IMR-90 (cell line): Measurements from ENCODE around the gene EGLN1. TPM values are rescaled to one million over a fixed set of nuclear protein-coding genes. Genes with fewer than 3 reads are reported as not detected.

Experiments
- ATAC-seq: fragments of 200-7000 bp; cut with Tn5 transposase; 2 replicates; pipeline ENCODE4 v1.9.1; 2020; ENCODE audit warnings: low read depth, mild to moderate bottlenecking, moderate library complexity
- BruUV-seq: library from RNA; stranded (reverse); fragments of 400-500 nt; replicated peaks from 2 replicates; lab custom pipeline; 2021; lab: Mats Ljungman, UMichigan
- CTCF ChIA-PET: fragments of 300-600 bp; formaldehyde crosslinking; extraction: SDS; loops from one replicate; lab custom pipeline; 2021; ENCODE audit warnings: antibody characterized with exemption; lab: Yijun Ruan, JAX
- POLR2A ChIA-PET: fragments of 300-600 bp; sonication (Branson Sonifier 250); formaldehyde crosslinking; loops from one replicate; lab custom pipeline; 2022; ENCODE audit warnings: antibody characterized with exemption; ENCODE audit not compliant: unreplicated experiment; lab: Charles Lee
- DNase-seq: peaks from one replicate; pipeline ENCODE4 v3.0.0; 2013
- H2AFZ ChIP-seq: replicated peaks from 2 replicates; pipeline ENCODE3; 2013; ENCODE audit warnings: low read length, mild to moderate bottlenecking; ENCODE audit not compliant: poor library complexity
- H2AK5ac ChIP-seq: 2 replicates; pipeline ENCODE4 v1.6.1; 2013; ENCODE audit warnings: low read depth, low read length, inconsistent platforms
- H2AK9ac ChIP-seq: replicated peaks from 2 replicates; pipeline ENCODE3; 2013; ENCODE audit warnings: mild to moderate bottlenecking, low read depth, low read length, moderate library complexity; ENCODE audit not compliant: poor library complexity
- H2BK120ac ChIP-seq: 2 replicates; pipeline ENCODE4 v1.6.1; 2013; ENCODE audit warnings: low read depth, low read length, inconsistent platforms
- H2BK15ac ChIP-seq: 3 replicates; pipeline ENCODE4 v1.6.1; 2013; ENCODE audit warnings: low read depth, low read length, inconsistent platforms
- H2BK20ac ChIP-seq: 2 replicates; pipeline ENCODE4 v1.6.1; 2013; ENCODE audit warnings: low read depth, mild to moderate bottlenecking, inconsistent platforms, low read length, moderate library complexity
- H2BK5ac ChIP-seq: 2 replicates; pipeline ENCODE4 v1.6.1; 2013; ENCODE audit warnings: mild to moderate bottlenecking, low read depth, low read length, inconsistent platforms; ENCODE audit not compliant: poor library complexity, severe bottlenecking
- H3K14ac ChIP-seq: replicated peaks from 2 replicates; pipeline ENCODE4 v1.6.1; 2013; ENCODE audit warnings: low read depth, low read length, inconsistent platforms
- H3K18ac ChIP-seq: 2 replicates; pipeline ENCODE4 v1.6.1; 2013; ENCODE audit warnings: low read depth, low read length, control low read depth
- H3K23ac ChIP-seq: 2 replicates; pipeline ENCODE4 v1.6.1; 2013; ENCODE audit warnings: low read depth, low read length, inconsistent platforms
- H3K27ac ChIP-seq: 2 replicates; pipeline ENCODE4 v1.5.1; 2013; ENCODE audit warnings: mild to moderate bottlenecking, control low read depth, low read length; ENCODE audit not compliant: insufficient read depth
- H3K27me3 ChIP-seq: 2 replicates; pipeline ENCODE4 v1.6.1; 2013; ENCODE audit warnings: low read length; ENCODE audit not compliant: control insufficient read depth, insufficient read depth
- H3K36me3 ChIP-seq: 2 replicates; pipeline ENCODE4 v1.6.1; 2013; ENCODE audit warnings: low read length, mixed read lengths; ENCODE audit not compliant: control insufficient read depth, insufficient read depth
- H3K4ac ChIP-seq: 2 replicates; pipeline ENCODE4 v1.6.1; 2013; ENCODE audit warnings: low read depth, low read length, inconsistent platforms
- H3K4me1 ChIP-seq: 2 replicates; pipeline ENCODE4 v1.6.1; 2013; ENCODE audit warnings: low read length, mixed read lengths; ENCODE audit not compliant: control insufficient read depth, insufficient read depth
- H3K4me2 ChIP-seq: 2 replicates; pipeline ENCODE4 v1.6.1; 2013; ENCODE audit warnings: low read depth, mild to moderate bottlenecking, control low read depth, low read length, moderate library complexity
- H3K4me3 ChIP-seq: 2 replicates; pipeline ENCODE4 v1.5.1; 2013; ENCODE audit warnings: low read depth, mild to moderate bottlenecking, control low read depth, low read length, moderate library complexity; ENCODE audit not compliant: insufficient read depth
- H3K56ac ChIP-seq: 2 replicates; pipeline ENCODE4 v1.6.1; 2013; ENCODE audit warnings: low read length, inconsistent platforms; ENCODE audit not compliant: insufficient read depth; ENCODE audit errors: extremely low read depth
- H3K79me1 ChIP-seq, 2 experiments: 2 replicates each; pipeline ENCODE4 v1.6.1; 2013; ENCODE audit warnings: low read length in 2 of 2, inconsistent platforms in 1 of 2, low read depth in 1 of 2
- H3K9ac ChIP-seq: 2 replicates; pipeline ENCODE4 v1.6.1; 2013; ENCODE audit warnings: low read depth, low read length, control low read depth
- H3K9me1 ChIP-seq: 2 replicates; pipeline ENCODE4 v1.6.1; 2013; ENCODE audit warnings: low read length, inconsistent platforms; ENCODE audit not compliant: insufficient read depth
- H3K9me3 ChIP-seq: 2 replicates; pipeline ENCODE4 v1.6.1; 2013; ENCODE audit warnings: low read length; ENCODE audit not compliant: control insufficient read depth, insufficient read depth
- H4K20me1 ChIP-seq: 2 replicates; pipeline ENCODE4 v1.6.1; 2013; ENCODE audit warnings: low read length, inconsistent platforms; ENCODE audit not compliant: insufficient read depth
- H4K5ac ChIP-seq: 2 replicates; pipeline ENCODE4 v1.6.1; 2013; ENCODE audit warnings: mild to moderate bottlenecking, low read depth, low read length, control low read depth
- H4K8ac ChIP-seq, 2 experiments: 2 replicates each; pipeline ENCODE4 v1.6.1; 2013; ENCODE audit warnings: low read depth in 2 of 2, low read length in 2 of 2, control low read depth in 1 of 2, inconsistent platforms in 1 of 2
- H4K91ac ChIP-seq: 2 replicates; pipeline ENCODE4 v1.6.1; 2013; ENCODE audit warnings: low read depth, low read length, inconsistent platforms; ENCODE audit not compliant: insufficient read depth
- BHLHE40 ChIP-seq: fragments of 150-350 bp; IDR thresholded peaks from 2 replicates; pipeline ENCODE4 v1.6.1; 2016; ENCODE audit warnings: mild to moderate bottlenecking, low read depth, low read length
- CEBPB ChIP-seq: IDR thresholded peaks from 2 replicates; pipeline ENCODE4 v1.6.1; 2012; ENCODE audit warnings: low read depth, low read length, improper control_type of control experiment
- CHD1 ChIP-seq: IDR thresholded peaks from 2 replicates; pipeline ENCODE4 v1.6.1; 2012; ENCODE audit warnings: low read depth, low read length, improper control_type of control experiment
- CTCF ChIP-seq: conservative IDR thresholded peaks from 2 replicates; pipeline ENCODE4 v1.5.1; 2012; ENCODE audit warnings: mild to moderate bottlenecking, low read depth, low read length, improper control_type of control experiment
- FOS ChIP-seq: fragments of 150-350 bp; IDR thresholded peaks from 2 replicates; pipeline ENCODE4 v1.6.1; 2016; ENCODE audit warnings: low read depth, low read length
- MAFK ChIP-seq: IDR thresholded peaks from 2 replicates; pipeline ENCODE4 v1.6.1; 2012; ENCODE audit warnings: low read depth, low read length, improper control_type of control experiment
- MAZ ChIP-seq: IDR thresholded peaks from 2 replicates; pipeline ENCODE4 v1.6.1; 2012; ENCODE audit warnings: low read depth, mild to moderate bottlenecking, low read length, improper control_type of control experiment, moderate library complexity, borderline replicate concordance
- MXI1 ChIP-seq: IDR thresholded peaks from 2 replicates; pipeline ENCODE4 v1.6.1; 2012; ENCODE audit warnings: low read depth, mild to moderate bottlenecking, low read length, moderate library complexity, borderline replicate concordance
- NFE2L2 ChIP-seq: fragments of 150-350 bp; IDR thresholded peaks from 2 replicates; pipeline ENCODE4 v1.6.1; 2016; ENCODE audit warnings: low read depth, mild to moderate bottlenecking, low read length
- POLR2A ChIP-seq: IDR thresholded peaks from 2 replicates; pipeline ENCODE4 v1.6.1; 2012; ENCODE audit warnings: mild to moderate bottlenecking, low read depth, low read length
- RAD21 ChIP-seq: IDR thresholded peaks from 2 replicates; pipeline ENCODE4 v1.6.1; 2012; ENCODE audit warnings: low read length, improper control_type of control experiment
- RCOR1 ChIP-seq: IDR thresholded peaks from 2 replicates; pipeline ENCODE4 v1.6.1; 2012; ENCODE audit warnings: mild to moderate bottlenecking, low read length, improper control_type of control experiment; ENCODE audit not compliant: insufficient replicate concordance
- RFX5 ChIP-seq: IDR thresholded peaks from 2 replicates; pipeline ENCODE4 v1.8.0; 2012; ENCODE audit warnings: low read depth, mild to moderate bottlenecking, low read length, moderate library complexity
- SMC3 ChIP-seq: fragments of 150-350 bp; IDR thresholded peaks from 2 replicates; pipeline ENCODE4 v1.6.1; 2016; ENCODE audit warnings: low read depth, mild to moderate bottlenecking, antibody characterized with exemption, low read length, moderate library complexity
- WGBS, 2 experiments: methylation state at CpG; one replicate each; pipeline versions ENCODE4 v1.1.5 to v1.1.7; 2013; ENCODE audit warnings: missing lambda C conversion rate in 2 of 2; ENCODE audit not compliant: insufficient read length in 1 of 2; ENCODE audit errors: extremely low coverage in 2 of 2; 5-methylcytosine and 5-hydroxymethylcytosine counted together
- dilution Hi-C: fragments of 300-500 bp; cut with HindIII; formaldehyde crosslinking; loops from one replicate; pipeline ENCODE4 v1.14.3; 2018; ENCODE audit warnings: low sequenced_read_pairs; ENCODE audit not compliant: unreplicated experiment
- in situ Hi-C: fragments of 300-500 bp; cut with MboI; formaldehyde crosslinking; loops from 3 replicates; pipeline ENCODE4 v1.14.3; 2019; ENCODE audit warnings: low sequenced_read_pairs, inconsistent platforms, mixed read lengths
- intact Hi-C: fragments of 100-400 bp; cut with micrococcal nuclease; formaldehyde crosslinking; loops from 2 replicates; pipeline ENCODE4 v1.10.0; 2022
- polyA plus RNA-seq, 3 experiments: library from polyadenylated mRNA; depleted of rRNA; stranded (reverse); fragments of >200 nt; gene quantifications; 2 replicates each; pipeline ENCODE4 v1.2.3, GENCODE V29; 2012; ENCODE audit warnings: low replicate concordance in 1 of 3
- total RNA-seq: library from RNA; depleted of rRNA; stranded (reverse); fragments of >200 nt; gene quantifications from 2 replicates; pipeline ENCODE4 v1.2.3, GENCODE V29; 2012
- TF ChIP-seq, protein P1 (sequence below): fragments of 150-350 bp; IDR thresholded peaks from 2 replicates; pipeline ENCODE4 v1.6.1; 2017; ENCODE audit warnings: mild to moderate bottlenecking, antibody characterized with exemption, low read length, low read depth
- TF ChIP-seq, protein P2 (sequence below): fragments of 150-350 bp; IDR thresholded peaks from 2 replicates; pipeline ENCODE4 v1.6.1; 2016; ENCODE audit warnings: low read depth, mild to moderate bottlenecking, low read length, moderate library complexity, borderline replicate concordance

Gene EGLN1
- total and polyA plus RNA-seq, 2 of the 4 experiments (the other 2 are of a cell fraction), result 25.7 to 26.9 TPM

DNA sequence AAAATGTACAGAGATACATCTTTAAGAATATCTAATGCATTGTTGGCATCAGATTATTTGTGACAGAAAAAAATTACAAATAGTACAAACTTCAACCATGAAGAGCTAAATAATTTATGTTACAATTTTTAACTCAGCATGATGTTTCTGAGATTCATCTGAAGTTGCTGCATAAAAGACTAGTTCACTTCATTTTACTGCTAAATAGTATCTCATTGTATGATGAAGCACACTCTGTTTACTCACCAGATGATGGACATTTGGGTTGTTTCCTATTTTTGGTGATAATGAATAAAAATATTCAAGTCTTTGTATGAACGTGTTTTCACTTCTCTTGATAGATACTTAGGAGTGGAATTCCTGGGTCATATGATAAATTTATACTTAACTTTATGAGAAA lies 20.6 kb downstream of the EGLN1 start:
- H3K14ac ChIP-seq, result no peak overlapping the region
- H3K9me1 ChIP-seq, result no peaks in the 10 kb centered on the region
- dilution Hi-C loops (no loop called here), in situ Hi-C loops (no loop called here), intact Hi-C loops (no loop called here)
- H3K18ac ChIP-seq, result no peak overlapping the region
- TF ChIP-seq MAFK, result no peak
- TF ChIP-seq MXI1, result no peak
- TF ChIP-seq, protein P1, sequence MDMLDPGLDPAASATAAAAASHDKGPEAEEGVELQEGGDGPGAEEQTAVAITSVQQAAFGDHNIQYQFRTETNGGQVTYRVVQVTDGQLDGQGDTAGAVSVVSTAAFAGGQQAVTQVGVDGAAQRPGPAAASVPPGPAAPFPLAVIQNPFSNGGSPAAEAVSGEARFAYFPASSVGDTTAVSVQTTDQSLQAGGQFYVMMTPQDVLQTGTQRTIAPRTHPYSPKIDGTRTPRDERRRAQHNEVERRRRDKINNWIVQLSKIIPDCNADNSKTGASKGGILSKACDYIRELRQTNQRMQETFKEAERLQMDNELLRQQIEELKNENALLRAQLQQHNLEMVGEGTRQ, result no peak
- TF ChIP-seq MAZ, result no peak
- no peak for TF ChIP-seq RFX5
- TF ChIP-seq CHD1, result no peak
- TF ChIP-seq CEBPB, result no peak
- TF ChIP-seq, protein P2, sequence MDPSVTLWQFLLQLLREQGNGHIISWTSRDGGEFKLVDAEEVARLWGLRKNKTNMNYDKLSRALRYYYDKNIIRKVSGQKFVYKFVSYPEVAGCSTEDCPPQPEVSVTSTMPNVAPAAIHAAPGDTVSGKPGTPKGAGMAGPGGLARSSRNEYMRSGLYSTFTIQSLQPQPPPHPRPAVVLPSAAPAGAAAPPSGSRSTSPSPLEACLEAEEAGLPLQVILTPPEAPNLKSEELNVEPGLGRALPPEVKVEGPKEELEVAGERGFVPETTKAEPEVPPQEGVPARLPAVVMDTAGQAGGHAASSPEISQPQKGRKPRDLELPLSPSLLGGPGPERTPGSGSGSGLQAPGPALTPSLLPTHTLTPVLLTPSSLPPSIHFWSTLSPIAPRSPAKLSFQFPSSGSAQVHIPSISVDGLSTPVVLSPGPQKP, result no peak
- TF ChIP-seq NFE2L2, result no peak
- no peak for TF ChIP-seq SMC3
- TF ChIP-seq FOS, result no peak
- no peak for TF ChIP-seq POLR2A
- TF ChIP-seq RCOR1, result no peak
- no peak for TF ChIP-seq RAD21
- no peak for TF ChIP-seq BHLHE40
- no peak for TF ChIP-seq CTCF
- no peak for DNase-seq
- H4K5ac ChIP-seq, result no peak overlapping the region
- no peak overlapping the region for H3K4me2 ChIP-seq
- no peaks in the 10 kb centered on the region for H3K27me3 ChIP-seq
- H3K79me1 ChIP-seq, result peaks cover 17 to 55% of the 10 kb centered on the region in 2 experiments
- H2AK5ac ChIP-seq, result no peak overlapping the region
- no peak overlapping the region for H3K4me3 ChIP-seq
- H3K56ac ChIP-seq, result no peak overlapping the region
- no TSS peak for BruUV-seq
- H3K9me3 ChIP-seq, result no peaks in the 10 kb centered on the region
- H3K4ac ChIP-seq, result no peak overlapping the region
- H4K20me1 ChIP-seq, result peaks cover 32% of the 10 kb centered on the region
- H3K9ac ChIP-seq, result no peak overlapping the region
- no CpG with 5 or more reads among the region's 1 CpG for WGBS, 2 experiments
- no peak overlapping the region for H4K8ac ChIP-seq
- H2BK120ac ChIP-seq, result no peak overlapping the region
- H3K36me3 ChIP-seq, result no peaks in the 10 kb centered on the region
- H3K27ac ChIP-seq, result no peak overlapping the region
- no peak overlapping the region for H2BK15ac ChIP-seq
- H3K23ac ChIP-seq, result no peak overlapping the region
- H2BK5ac ChIP-seq, result no peak overlapping the region
- no peak overlapping the region for H2AK9ac ChIP-seq
- peaks cover 2% of the 10 kb centered on the region; the same call in 1 of the 2 replicates for H3K4me1 ChIP-seq
- no peak for ATAC-seq
- no peak overlapping the region for H2BK20ac ChIP-seq
- ChIA-PET POLR2A (no interaction called here), CTCF (interaction anchor here (0.9 kb wide), 1 partner anchor 9 kb away, joined by 3 read pairs; no protein-coding TSS in a partner anchor)
- H2AFZ ChIP-seq, result no peak overlapping the region
- no peak overlapping the region for H4K91ac ChIP-seq
